ENCODE results near the gene MCF2L. TPM values are rescaled to one million over a fixed set of nuclear protein-coding genes. Genes with fewer than 3 reads are reported as not detected.

The MCF2L gene
- total and polyA plus RNA-seq, 9 of the 15 experiments (the other 6 are each of a cell fraction or from before 2014, with no cell fraction given): 0.05 to 0.25 (median 0.18) TPM; not detected in 5

- Histone ChIP-seq H3K4me1 (replicated peaks in 1 of 2; ENCODE audit: control insufficient read depth in 2 of 2, insufficient read depth in 2 of 2, low read length in 2 of 2) (peaks cover 5 to 14% of the 10 kb centered on the region in 2 experiments; a peak in 3 of 5 replicates), H4K20me1 (replicated peaks; ENCODE audit: control insufficient read depth, insufficient read depth, low read length) (no peaks in the 10 kb centered on the region), H3K27me3 (ENCODE audit: control insufficient read depth in 2 of 2, insufficient read depth in 2 of 2, low read length in 2 of 2) (peaks cover 13 to 26% of the 10 kb centered on the region in 2 experiments; a peak in 4 of 5 replicates), H3K9ac (ENCODE audit: insufficient read depth in 1 of 2, low read depth in 2 of 2, low read length in 2 of 2) (no peak overlapping the region; a peak in 1 of 4 replicates), H3K9me1 (ENCODE audit: control insufficient read depth, insufficient read depth, low read length) (no peaks in the 10 kb centered on the region), H3K27ac (ENCODE audit: extremely low read depth, low read depth, low read length) (no peak overlapping the region), H3K79me2 (ENCODE audit: control insufficient read depth, insufficient read depth, low read length) (no peaks in the 10 kb centered on the region), H3K9me3 (replicated peaks; ENCODE audit: control insufficient read depth, insufficient read depth, low read depth, low read length) (no peaks in the 10 kb centered on the region), H3K4me2 (ENCODE audit: insufficient read depth, low read length) (no peak overlapping the region), H3K36me3 (ENCODE audit: control insufficient read depth, insufficient read depth, low read length) (no peaks in the 10 kb centered on the region), H3K4me3 (no peak overlapping the region), H2AFZ (ENCODE audit: low read depth, low read length) (no peak overlapping the region)
- ATAC-seq (no peak), FAIRE-seq (no peak), DNase-seq (ENCODE audit: extremely low read depth in 1 of 4, low spot score in 3 of 4) (no peak)
- ChIA-PET CTCF (ENCODE audit: low intra/inter-chr PET ratio) (no interaction called here), POLR2A (no interaction called here)
- WGBS (ENCODE audit: insufficient coverage, low coverage, missing lambda C conversion rate): 33% methylated on average over 11 of the region's 18 CpGs
- intact Hi-C loops (cut with micrococcal nuclease) (no loop called here), in situ Hi-C loops (cut with MboI) (no loop called here)
- no TSS peak for BruUV-seq (replicated peaks)
- TF ChIP-seq ZNF324 (CRISPR knock-in tag; IDR thresholded peaks at IDR 0.05) (no peak), SMC3 (conservative IDR thresholded peaks at IDR 0.05; ENCODE audit: insufficient read depth, low read depth, low read length) (no peak), HDAC2 (IDR thresholded peaks at IDR 0.05) (no peak), KLF13 (tag; IDR thresholded peaks at IDR 0.05; ENCODE audit: borderline replicate concordance, low read depth) (no peak), LEF1 (IDR thresholded peaks at IDR 0.05) (no peak), ZBTB7A (IDR thresholded peaks at IDR 0.05; ENCODE audit: borderline replicate concordance, control insufficient read depth, low read depth, low read length) (no peak), ZNF212 (CRISPR knock-in tag; IDR thresholded peaks at IDR 0.05) (no peak), HLTF (IDR thresholded peaks at IDR 0.05) (no peak), ZNF780A (CRISPR knock-in tag; IDR thresholded peaks at IDR 0.05) (no peak)
These were observed 172.6 kb downstream of the MCF2L start for GRCh38 chr13:113141601-113141970.

Data from K562 (cell line).